Measurements from ENCODE around the gene SPTY2D1. TPM values are rescaled to one million over a fixed set of nuclear protein-coding genes. Genes with fewer than 3 reads are reported as not detected.

The SPTY2D1 gene
- total RNA-seq, 1 experiment from 2014 or later = 15.6 TPM

DNA sequence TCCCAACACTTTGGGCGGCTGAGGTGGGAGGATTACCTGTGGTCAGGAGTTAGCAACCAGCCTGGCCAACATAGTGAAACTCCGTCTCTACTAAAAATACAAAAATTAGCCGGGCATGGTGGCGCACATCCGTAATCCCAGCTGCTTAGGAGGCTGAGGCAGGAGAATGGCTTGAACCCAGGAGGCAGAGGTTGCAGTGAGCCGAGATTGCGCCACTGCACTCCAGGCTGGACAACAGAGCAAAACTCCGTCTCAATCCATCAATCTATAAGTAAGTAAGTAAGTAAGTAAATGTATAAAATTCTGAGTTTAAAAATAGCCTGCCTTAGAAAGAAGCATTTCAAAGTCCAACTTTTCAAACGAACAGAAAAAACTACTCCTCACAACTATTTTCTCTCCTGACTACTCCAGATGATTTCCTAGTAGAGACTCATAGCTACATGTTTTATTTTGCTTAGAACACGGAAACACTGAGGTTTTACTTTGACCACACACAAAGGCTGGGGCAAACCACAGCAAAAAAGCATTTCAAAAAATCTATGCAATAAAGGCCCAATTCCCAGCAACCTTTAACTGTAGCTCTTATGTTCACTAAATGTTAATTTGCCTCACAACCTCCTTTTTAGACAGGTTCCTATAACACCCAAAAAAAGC is 16.3 kb downstream of the SPTY2D1 start:
- peaks cover 68% of the 10 kb centered on the region for H3K79me2 ChIP-seq (ENCODE audit: low read length)
- H3K27ac ChIP-seq (ENCODE audit: low read length) = peak overlapping the region; percentile 20; the same call in 1 of the 2 replicates
- POLR2A ChIA-PET (ENCODE audit: unreplicated experiment) = no interaction called here
- no peak overlapping the region for H3K4me3 ChIP-seq (ENCODE audit: low read length)
- peaks cover 18% of the 10 kb centered on the region for H4K20me1 ChIP-seq (ENCODE audit: low read length)
- H3K9me2 ChIP-seq (replicated peaks; ENCODE audit: low read length) = no peaks in the 10 kb centered on the region
- intact Hi-C loops (cut with micrococcal nuclease) = loop anchor here (5.0 kb wide), 1 partner anchor 76 kb away; no protein-coding TSS in a partner anchor
- peaks cover 4% of the 10 kb centered on the region; the same call in 1 of the 2 replicates for H3K4me1 ChIP-seq (ENCODE audit: insufficient read depth, low read length)
- peaks cover 18% of the 10 kb centered on the region for H3K36me3 ChIP-seq (ENCODE audit: low read depth, low read length)
- no TSS peak for BruUV-seq (replicated peaks)
- H3K4me2 ChIP-seq (ENCODE audit: low read length) = 0 out of 2 replicates have a peak overlapping the region, but pooled peaks have one; percentile 12
- no peaks in the 10 kb centered on the region for H3F3A ChIP-seq (ENCODE audit: low read length, unreplicated experiment)
- no peak overlapping the region for H3K9ac ChIP-seq (ENCODE audit: low read length)
- no peaks in the 10 kb centered on the region for H3K27me3 ChIP-seq (ENCODE audit: low read length)
- CTCF ChIA-PET = no interaction called here
- DNase-seq (no peak), ATAC-seq (no peak)
- no peaks in the 10 kb centered on the region for H3K9me3 ChIP-seq (ENCODE audit: low read length)
- TF ChIP-seq EZH2 (IDR thresholded peaks at IDR 0.05; ENCODE audit: low read length, unreplicated experiment) (no peak), EZH2phosphoT487 (IDR thresholded peaks at IDR 0.05; ENCODE audit: borderline replicate concordance, low read length) (no peak)
- TF ChIP-seq, protein P1, sequence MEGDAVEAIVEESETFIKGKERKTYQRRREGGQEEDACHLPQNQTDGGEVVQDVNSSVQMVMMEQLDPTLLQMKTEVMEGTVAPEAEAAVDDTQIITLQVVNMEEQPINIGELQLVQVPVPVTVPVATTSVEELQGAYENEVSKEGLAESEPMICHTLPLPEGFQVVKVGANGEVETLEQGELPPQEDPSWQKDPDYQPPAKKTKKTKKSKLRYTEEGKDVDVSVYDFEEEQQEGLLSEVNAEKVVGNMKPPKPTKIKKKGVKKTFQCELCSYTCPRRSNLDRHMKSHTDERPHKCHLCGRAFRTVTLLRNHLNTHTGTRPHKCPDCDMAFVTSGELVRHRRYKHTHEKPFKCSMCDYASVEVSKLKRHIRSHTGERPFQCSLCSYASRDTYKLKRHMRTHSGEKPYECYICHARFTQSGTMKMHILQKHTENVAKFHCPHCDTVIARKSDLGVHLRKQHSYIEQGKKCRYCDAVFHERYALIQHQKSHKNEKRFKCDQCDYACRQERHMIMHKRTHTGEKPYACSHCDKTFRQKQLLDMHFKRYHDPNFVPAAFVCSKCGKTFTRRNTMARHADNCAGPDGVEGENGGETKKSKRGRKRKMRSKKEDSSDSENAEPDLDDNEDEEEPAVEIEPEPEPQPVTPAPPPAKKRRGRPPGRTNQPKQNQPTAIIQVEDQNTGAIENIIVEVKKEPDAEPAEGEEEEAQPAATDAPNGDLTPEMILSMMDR (conservative IDR thresholded peaks at IDR 0.05; ENCODE audit: low read depth, low read length) = no peak
- no peak overlapping the region for H2AFZ ChIP-seq (ENCODE audit: low read length)

DNA sequence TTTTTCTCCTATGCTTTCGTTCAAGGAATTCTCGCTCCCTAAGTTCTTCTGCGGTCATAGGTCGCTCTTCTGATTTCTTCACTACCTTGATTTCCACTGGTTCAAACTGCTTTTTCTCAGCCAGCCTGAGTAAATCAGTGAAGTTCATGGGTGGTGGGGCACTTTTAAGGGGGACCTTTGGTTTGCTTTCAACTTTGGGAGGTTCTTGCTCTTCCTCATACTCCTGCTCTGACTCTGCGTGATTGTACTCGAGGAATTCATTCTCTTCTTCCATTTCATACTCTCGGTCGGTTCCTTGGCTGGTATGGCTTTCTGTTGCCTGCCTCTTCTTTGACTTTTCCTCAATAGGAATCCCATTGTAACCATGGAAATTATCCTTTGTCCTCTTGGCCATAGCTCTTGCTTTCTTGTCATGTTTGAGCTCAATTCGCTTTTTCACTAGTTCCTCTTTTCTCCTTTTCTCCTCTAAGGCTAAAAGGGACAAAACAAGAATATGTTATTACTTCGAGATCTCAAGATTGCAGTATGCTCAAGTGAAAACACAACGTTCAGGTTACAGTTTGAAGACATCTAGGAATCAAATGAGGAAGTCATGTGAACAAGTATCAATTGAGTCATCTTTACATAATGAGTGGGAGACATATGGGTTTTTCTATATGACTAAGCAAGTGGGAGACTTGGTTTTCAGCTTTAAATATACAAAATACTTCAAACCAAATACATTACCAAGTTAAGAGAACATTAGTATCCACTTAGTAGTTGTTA is 18.3 kb downstream of the SPTY2D1 start:
- Histone ChIP-seq H4K20me1 (ENCODE audit: low read length) (peaks cover 12% of the 10 kb centered on the region), H3K9ac (ENCODE audit: low read length) (no peak overlapping the region), H3K9me3 (ENCODE audit: low read length) (no peaks in the 10 kb centered on the region), H3F3A (ENCODE audit: low read length, unreplicated experiment) (no peaks in the 10 kb centered on the region), H3K79me2 (ENCODE audit: low read length) (peaks cover 48% of the 10 kb centered on the region), H3K4me3 (ENCODE audit: low read length) (no peak overlapping the region), H3K27me3 (ENCODE audit: low read length) (no peaks in the 10 kb centered on the region), H3K27ac (ENCODE audit: low read length) (no peak overlapping the region), H3K4me2 (ENCODE audit: low read length) (no peak overlapping the region), H2AFZ (ENCODE audit: low read length) (no peak overlapping the region), H3K9me2 (replicated peaks; ENCODE audit: low read length) (no peaks in the 10 kb centered on the region), H3K4me1 (ENCODE audit: insufficient read depth, low read length) (peaks cover 4% of the 10 kb centered on the region; the same call in 1 of the 2 replicates), H3K36me3 (ENCODE audit: low read depth, low read length) (peaks cover 24% of the 10 kb centered on the region)
- DNase-seq (no peak), ATAC-seq (no peak)
- CTCF ChIA-PET = no interaction called here
- no TSS peak for BruUV-seq (replicated peaks)
- TF ChIP-seq EZH2 (IDR thresholded peaks at IDR 0.05; ENCODE audit: low read length, unreplicated experiment) = no peak
- TF ChIP-seq EZH2phosphoT487 (IDR thresholded peaks at IDR 0.05; ENCODE audit: borderline replicate concordance, low read length) = no peak
- TF ChIP-seq, protein P1 (conservative IDR thresholded peaks at IDR 0.05; ENCODE audit: low read depth, low read length) = no peak
- intact Hi-C loops (cut with micrococcal nuclease) = loop anchor here (5.0 kb wide), 1 partner anchor 74 kb away; no protein-coding TSS in a partner anchor
- POLR2A ChIA-PET (ENCODE audit: unreplicated experiment) = no interaction called here

Data from PC-3 (cell line).